Astrocyte of the spinal cord (primary cell): Measurements from ENCODE around the gene TEX11.

Source experiments
- DNase-seq: peaks from one replicate; pipeline ENCODE4 v3.0.0; 2011; ENCODE audit warnings: low read depth, low spot score
- H3K4me3 ChIP-seq: 2 replicates; pipeline ENCODE4 v1.5.1; 2011; ENCODE audit warnings: low read depth, mild to moderate bottlenecking, low read length, moderate library complexity
- in situ Hi-C: cut with HindIII; loops from 2 replicates; pipeline ENCODE4 v1.10.0; 2017; ENCODE audit warnings: low sequenced_read_pairs
- TF ChIP-seq, protein P1 (sequence below): IDR thresholded peaks from 2 replicates; pipeline ENCODE4 v1.5.1; 2012; ENCODE audit warnings: low read depth, mild to moderate bottlenecking, low read length, inconsistent platforms

The TEX11 gene

DNA sequence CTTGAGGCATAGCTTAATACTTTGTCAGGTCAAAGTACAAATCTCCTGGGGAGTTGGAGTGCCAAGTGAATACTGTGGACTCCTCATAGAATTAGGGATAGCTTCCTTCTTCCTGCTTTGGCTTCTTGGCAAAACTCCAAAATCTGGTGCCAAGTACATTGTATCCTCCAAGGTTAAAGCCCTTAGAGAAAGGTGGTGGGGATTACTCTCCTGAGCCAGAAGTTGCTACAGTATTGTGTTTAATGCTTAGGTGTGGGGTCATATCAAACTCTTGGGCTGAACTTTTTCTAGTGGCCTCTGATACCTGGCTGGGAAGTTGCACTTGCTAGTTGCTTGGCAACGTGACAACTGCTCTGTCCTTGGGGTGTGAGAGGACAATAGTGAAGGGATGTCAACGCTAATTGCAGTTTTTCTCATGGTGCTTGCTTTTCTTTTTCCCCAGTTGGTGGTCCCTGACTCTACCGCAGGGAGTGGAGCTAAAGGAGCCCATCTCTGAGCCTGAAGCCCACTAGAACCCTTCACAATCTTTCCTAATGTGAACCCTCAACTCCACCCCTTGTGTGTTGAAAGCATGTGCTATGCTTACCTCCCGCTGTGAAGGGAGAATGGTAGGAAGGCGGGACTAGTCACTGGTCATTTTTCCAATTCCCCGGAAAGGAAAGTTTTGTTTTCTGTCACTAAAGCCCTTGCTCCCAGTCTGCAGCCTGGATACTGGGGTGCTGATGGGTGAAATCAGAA is 428.4 kb downstream of the TEX11 start:
- TF ChIP-seq, protein P1, sequence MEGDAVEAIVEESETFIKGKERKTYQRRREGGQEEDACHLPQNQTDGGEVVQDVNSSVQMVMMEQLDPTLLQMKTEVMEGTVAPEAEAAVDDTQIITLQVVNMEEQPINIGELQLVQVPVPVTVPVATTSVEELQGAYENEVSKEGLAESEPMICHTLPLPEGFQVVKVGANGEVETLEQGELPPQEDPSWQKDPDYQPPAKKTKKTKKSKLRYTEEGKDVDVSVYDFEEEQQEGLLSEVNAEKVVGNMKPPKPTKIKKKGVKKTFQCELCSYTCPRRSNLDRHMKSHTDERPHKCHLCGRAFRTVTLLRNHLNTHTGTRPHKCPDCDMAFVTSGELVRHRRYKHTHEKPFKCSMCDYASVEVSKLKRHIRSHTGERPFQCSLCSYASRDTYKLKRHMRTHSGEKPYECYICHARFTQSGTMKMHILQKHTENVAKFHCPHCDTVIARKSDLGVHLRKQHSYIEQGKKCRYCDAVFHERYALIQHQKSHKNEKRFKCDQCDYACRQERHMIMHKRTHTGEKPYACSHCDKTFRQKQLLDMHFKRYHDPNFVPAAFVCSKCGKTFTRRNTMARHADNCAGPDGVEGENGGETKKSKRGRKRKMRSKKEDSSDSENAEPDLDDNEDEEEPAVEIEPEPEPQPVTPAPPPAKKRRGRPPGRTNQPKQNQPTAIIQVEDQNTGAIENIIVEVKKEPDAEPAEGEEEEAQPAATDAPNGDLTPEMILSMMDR, result no peak
- in situ Hi-C loops, result no loop called here
- no peak overlapping the region for H3K4me3 ChIP-seq
- no peak for DNase-seq

DNA sequence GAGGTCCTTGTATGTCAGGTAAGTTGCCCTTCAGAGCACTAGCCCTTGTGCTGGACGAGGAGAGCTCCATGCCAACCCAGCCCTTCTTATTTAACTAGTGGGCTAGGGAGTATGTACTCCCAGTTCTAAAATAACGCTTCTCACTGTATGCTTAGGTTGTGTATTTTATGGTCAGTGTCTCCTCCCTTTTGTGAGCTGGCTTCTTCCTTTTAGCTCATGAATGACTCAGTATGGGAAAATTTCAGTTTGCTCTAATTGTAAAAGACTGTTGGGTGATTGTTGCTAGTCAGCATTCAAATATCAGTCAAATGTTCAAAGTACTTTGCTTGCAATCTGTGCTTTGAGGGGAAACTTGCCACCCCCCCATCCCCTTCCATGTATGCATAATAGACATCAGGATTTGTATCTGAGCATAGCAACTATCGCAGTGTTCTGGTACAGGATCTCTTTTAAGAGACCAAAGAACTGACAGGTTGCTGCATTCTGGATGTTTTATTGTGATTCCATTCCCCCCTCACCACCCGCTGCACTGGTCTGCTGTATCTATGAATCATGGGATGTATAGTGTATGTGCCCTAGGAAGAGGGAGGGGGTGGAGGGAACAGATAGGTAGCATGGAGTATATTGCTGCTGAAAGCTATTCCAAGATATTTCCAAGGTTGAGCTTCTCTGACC is 429.1 kb downstream of the TEX11 start:
- H3K4me3 ChIP-seq, result no peak overlapping the region
- in situ Hi-C loops, result no loop called here

More for the DNA sequence above, 429.1 kb downstream of the TEX11 start:
- TF ChIP-seq, protein P1, result no peak
- peak; percentile 83 for DNase-seq
